M059J (cell line): Measurements from ENCODE around the gene FLNA. TPM values are rescaled to one million over a fixed set of nuclear protein-coding genes. Genes with fewer than 3 reads are reported as not detected.

ENCODE experiments used
- DNase-seq: peaks from one replicate; pipeline ENCODE4 v3.0.0-alpha.2; 2012; ENCODE audit warnings: low read depth
- total RNA-seq: library from RNA; depleted of rRNA; stranded (reverse); fragments of >200 nt; shearing (Covaris generic); gene quantifications from 2 replicates; pipeline ENCODE4 v1.2.3, GENCODE V29; 2014

FLNA gene
- total RNA-seq, 1 experiment from 2014 or later: 2,383 TPM

- DNase-seq: peak; percentile 72
Measured at GRCh38 chrX:154378059-154378798, 3.8 kb upstream of the FLNA start.

- no peak for DNase-seq
Measured at GRCh38 chrX:154376774-154377173, 2.3 kb upstream of the FLNA start.

GRCh38 chrX:154375156-154375504, 696 bp upstream of the FLNA start:
- no peak for DNase-seq

- peak; percentile 83 for DNase-seq
Measured at GRCh38 chrX:154373340-154374306, 811 bp downstream of the FLNA start.

- peak; percentile 54 for DNase-seq
Measured at GRCh38 chrX:154372612-154373022, 1.8 kb downstream of the FLNA start.

GRCh38 chrX:154371789-154372300, 2.6 kb downstream of the FLNA start:
- no peak for DNase-seq

GRCh38 chrX:154371017-154371788, 3.2 kb downstream of the FLNA start:
- DNase-seq: peak; percentile 97

- DNase-seq: no peak
Measured at GRCh38 chrX:154370300-154371016, 4.0 kb downstream of the FLNA start.

GRCh38 chrX:154369449-154370299, 4.8 kb downstream of the FLNA start:
- DNase-seq: peak; percentile 98

- peak; percentile 98 for DNase-seq
Measured at GRCh38 chrX:154368630-154369448, 5.6 kb downstream of the FLNA start.

- no peak for DNase-seq
Measured at GRCh38 chrX:154367474-154368308, 6.7 kb downstream of the FLNA start.

GRCh38 chrX:154366666-154367055, 7.8 kb downstream of the FLNA start:
- DNase-seq: no peak

- no peak for DNase-seq
Measured at GRCh38 chrX:154365997-154366665, 8.3 kb downstream of the FLNA start.

GRCh38 chrX:154365052-154365600, 9.3 kb downstream of the FLNA start:
- no peak for DNase-seq

- no peak for DNase-seq
Measured at GRCh38 chrX:154363706-154364439, 10.6 kb downstream of the FLNA start.

- no peak for DNase-seq
Measured at GRCh38 chrX:154362085-154362742, 12.2 kb downstream of the FLNA start.
